Loucy (cell line): ENCODE measurements around the gene B3GALT5.

Source experiments
- H2AFZ ChIP-seq: fragments of 200-600 bp; sonication (generic); 2 replicates; pipeline ENCODE4 v1.6.0; 2016; ENCODE audit warnings: antibody characterized with exemption, mild to moderate bottlenecking, low read length, moderate library complexity
- H3F3A ChIP-seq: fragments of 200-600 bp; 2 replicates; pipeline ENCODE4 v1.6.0; 2016; ENCODE audit warnings: antibody characterized with exemption, low read depth, mild to moderate bottlenecking
- H3K27me3 ChIP-seq: fragments of 200-600 bp; sonication (generic); 2 replicates; pipeline ENCODE4 v1.6.1; 2014; ENCODE audit warnings: low read length, mild to moderate bottlenecking; ENCODE audit not compliant: insufficient read depth, poor library complexity, severe bottlenecking
- H3K36me3 ChIP-seq: fragments of 200-600 bp; sonication (generic); 2 replicates; pipeline ENCODE4 v1.6.1; 2016; ENCODE audit warnings: low read length; ENCODE audit not compliant: insufficient read depth
- H3K4me1 ChIP-seq: fragments of 200-600 bp; sonication (generic); 2 replicates; pipeline ENCODE4 v1.5.1; 2014; ENCODE audit warnings: low read length, mild to moderate bottlenecking; ENCODE audit not compliant: insufficient read depth, poor library complexity, severe bottlenecking
- H3K4me2 ChIP-seq: fragments of 200-600 bp; sonication (generic); 2 replicates; pipeline ENCODE4 v1.6.0; 2014; ENCODE audit warnings: antibody characterized with exemption, low read length, low read depth, mild to moderate bottlenecking; ENCODE audit not compliant: poor library complexity, severe bottlenecking
- H3K4me3 ChIP-seq: fragments of 200-600 bp; sonication (generic); 2 replicates; pipeline ENCODE4 v1.5.1; 2014; ENCODE audit warnings: low read length, mild to moderate bottlenecking, mixed read lengths; ENCODE audit not compliant: poor library complexity, severe bottlenecking
- H3K79me2 ChIP-seq: fragments of 200-600 bp; sonication (generic); 2 replicates; pipeline ENCODE4 v1.6.1; 2014; ENCODE audit warnings: low read length; ENCODE audit not compliant: insufficient read depth
- H3K9ac ChIP-seq: fragments of 200-600 bp; sonication (generic); 2 replicates; pipeline ENCODE4 v1.6.0; 2014; ENCODE audit warnings: mild to moderate bottlenecking, low read depth, low read length, moderate library complexity; ENCODE audit not compliant: poor library complexity, severe bottlenecking
- H3K9me2 ChIP-seq: fragments of 200-600 bp; sonication (generic); replicated peaks from 2 replicates; pipeline ENCODE4 v1.6.1; 2016; ENCODE audit warnings: low read depth, low read length, mixed read lengths
- H3K9me3 ChIP-seq: fragments of 200-600 bp; sonication (generic); 2 replicates; pipeline ENCODE4 v1.6.1; 2014; ENCODE audit warnings: mild to moderate bottlenecking, antibody characterized with exemption, low read length, low read depth; ENCODE audit not compliant: insufficient read depth
- H4K20me1 ChIP-seq: fragments of 200-600 bp; sonication (generic); 2 replicates; pipeline ENCODE4 v1.6.0; 2014; ENCODE audit warnings: antibody characterized with exemption, low read length, mild to moderate bottlenecking; ENCODE audit not compliant: insufficient read depth, poor library complexity, severe bottlenecking
- CTCF ChIP-seq: fragments of 200-600 bp; sonication (generic); conservative IDR thresholded peaks from 2 replicates; pipeline ENCODE4 v1.5.1; 2014; ENCODE audit warnings: mild to moderate bottlenecking, antibody characterized with exemption, low read length
- EZH2phosphoT487 ChIP-seq: fragments of 200-600 bp; IDR thresholded peaks from 2 replicates; pipeline ENCODE4 v1.6.1; 2018; ENCODE audit warnings: antibody characterized with exemption, mild to moderate bottlenecking, moderate library complexity, borderline replicate concordance

B3GALT5 gene

GRCh38 chr21:39633770-39634181 lies 21.0 kb downstream of the B3GALT5 start:
- no peak for TF ChIP-seq CTCF
- no peak for TF ChIP-seq EZH2phosphoT487
- no peaks in the 10 kb centered on the region for H3F3A ChIP-seq
- peaks cover 6% of the 10 kb centered on the region; the same call in 1 of the 2 replicates for H3K9me3 ChIP-seq
- no peaks in the 10 kb centered on the region for H3K27me3 ChIP-seq
- H3K9me2 ChIP-seq: no peaks in the 10 kb centered on the region
- H4K20me1 ChIP-seq: no peaks in the 10 kb centered on the region
- no peaks in the 10 kb centered on the region for H3K36me3 ChIP-seq
- no peaks in the 10 kb centered on the region for H3K79me2 ChIP-seq
- no peaks in the 10 kb centered on the region for H3K4me1 ChIP-seq
- no peak overlapping the region for H3K4me3 ChIP-seq
- no peak overlapping the region for H2AFZ ChIP-seq
- H3K9ac ChIP-seq: no peak overlapping the region
- no peak overlapping the region for H3K4me2 ChIP-seq

- no peaks in the 10 kb centered on the region for H3K36me3 ChIP-seq
- no peaks in the 10 kb centered on the region for H3K79me2 ChIP-seq
- no peak overlapping the region for H3K4me3 ChIP-seq
- H4K20me1 ChIP-seq: no peaks in the 10 kb centered on the region
- H2AFZ ChIP-seq: no peak overlapping the region
- H3K9me2 ChIP-seq: no peaks in the 10 kb centered on the region
- no peak overlapping the region for H3K4me2 ChIP-seq
- peaks cover 6% of the 10 kb centered on the region; the same call in 1 of the 2 replicates for H3K9me3 ChIP-seq
- no peaks in the 10 kb centered on the region for H3K4me1 ChIP-seq
- H3K9ac ChIP-seq: no peak overlapping the region
- no peaks in the 10 kb centered on the region for H3F3A ChIP-seq
- TF ChIP-seq EZH2phosphoT487: no peak
- TF ChIP-seq CTCF: no peak
- H3K27me3 ChIP-seq: no peaks in the 10 kb centered on the region
Observed at GRCh38 chr21:39634507-39634906, 21.8 kb downstream of the B3GALT5 start.

GRCh38 chr21:39637197-39637970 lies 24.6 kb downstream of the B3GALT5 start:
- Histone ChIP-seq H3K4me3 (no peak overlapping the region), H3K36me3 (no peaks in the 10 kb centered on the region), H3K4me2 (no peak overlapping the region), H3K9me2 (no peaks in the 10 kb centered on the region), H3K27me3 (no peaks in the 10 kb centered on the region), H2AFZ (no peak overlapping the region), H3K9me3 (peaks cover 6% of the 10 kb centered on the region; the same call in 1 of the 2 replicates), H3K9ac (no peak overlapping the region), H4K20me1 (no peaks in the 10 kb centered on the region), H3K79me2 (no peaks in the 10 kb centered on the region), H3K4me1 (no peaks in the 10 kb centered on the region), H3F3A (no peaks in the 10 kb centered on the region)
- TF ChIP-seq CTCF (no peak), EZH2phosphoT487 (no peak)
